Endothelial cell of umbilical vein (primary cell): ENCODE data around the gene NFATC2. TPM values are rescaled to one million over a fixed set of nuclear protein-coding genes. Genes with fewer than 3 reads are reported as not detected.

ENCODE experiments used
- BruUV-seq: library from RNA; stranded (reverse); fragments of 400-500 nt; replicated peaks from 2 replicates; lab custom pipeline; 2021; lab: Mats Ljungman, UMichigan
- CTCF ChIA-PET: fragments of 300-600, 350-600 bp; sonication (Branson Sonifier 250); formaldehyde crosslinking; loops from one replicate; lab custom pipeline; 2021; ENCODE audit warnings: antibody characterized with exemption, inconsistent platforms; lab: Charles Lee
- POLR2A ChIA-PET: fragments of 300-600, 350-600 bp; sonication (Branson Sonifier 250); formaldehyde crosslinking; loops from one replicate; lab custom pipeline; 2021; ENCODE audit warnings: antibody characterized with exemption, inconsistent platforms; lab: Charles Lee
- DNase-seq: peaks from one replicate; pipeline ENCODE4 v3.0.0-alpha.2; 2011; ENCODE audit warnings: low read depth, low spot score
- FAIRE-seq: peaks from 2 replicates; lab custom pipeline; 2011; peaks lifted over from hg19 to GRCh38; lab: Jason Lieb, UNC
- H2AFZ ChIP-seq: 2 replicates; pipeline ENCODE4 v1.6.0; 2012; ENCODE audit warnings: low read depth, low read length, control low read depth, inconsistent platforms
- H3K27ac ChIP-seq: 2 replicates; pipeline ENCODE4 v1.5.1; 2011; ENCODE audit warnings: low read depth, mild to moderate bottlenecking, control low read depth, low read length, moderate library complexity; ENCODE audit not compliant: insufficient read depth
- H3K27me3 ChIP-seq, 2 experiments: 2 replicates each; pipeline versions ENCODE4 v1.6.0 to v1.6.1; 2011; ENCODE audit warnings: low read length in 2 of 2, mixed read lengths in 1 of 2; ENCODE audit not compliant: control insufficient read depth in 2 of 2, insufficient read depth in 2 of 2
- H3K36me3 ChIP-seq, 2 experiments: 2 replicates in 1 of 2; 3 replicates in 1 of 2; pipeline ENCODE4 v1.5.1; 2011; ENCODE audit warnings: low read length in 2 of 2, mild to moderate bottlenecking in 1 of 2, moderate library complexity in 1 of 2; ENCODE audit not compliant: control insufficient read depth in 2 of 2, insufficient read depth in 2 of 2; ENCODE audit errors: extremely low read depth in 1 of 2
- H3K4me1 ChIP-seq: 3 replicates; pipeline ENCODE4 v1.5.1; 2011; ENCODE audit warnings: mild to moderate bottlenecking, low read length; ENCODE audit not compliant: control insufficient read depth, insufficient read depth; ENCODE audit errors: extremely low read depth
- H3K4me2 ChIP-seq: 2 replicates; pipeline ENCODE4 v1.6.1; 2011; ENCODE audit warnings: low read length, control low read depth, mixed read lengths; ENCODE audit not compliant: insufficient read depth
- H3K4me3 ChIP-seq, 3 experiments: fragments of 200-600 bp in 1 of 3; sonication (generic), shearing (Covaris generic) in 1 of 3; replicated peaks in 1 of 3; 2 replicates each; pipeline ENCODE4 v1.5.1; 2011 to 2016; ENCODE audit warnings: control low read depth in 3 of 3, low read length in 3 of 3, mild to moderate bottlenecking in 2 of 3, inconsistent platforms in 1 of 3, low read depth in 1 of 3, moderate library complexity in 1 of 3; ENCODE audit not compliant: insufficient read depth in 1 of 3
- H3K79me2 ChIP-seq: 2 replicates; pipeline ENCODE4 v1.6.0; 2012; ENCODE audit warnings: low read length, inconsistent platforms; ENCODE audit not compliant: control insufficient read depth, insufficient read depth
- H3K9ac ChIP-seq: replicated peaks from 2 replicates; pipeline ENCODE3; 2011; ENCODE audit warnings: low read length, control low read depth; ENCODE audit not compliant: insufficient read depth; ENCODE audit errors: extremely low read depth
- H3K9me1 ChIP-seq: replicated peaks from 3 replicates; pipeline ENCODE4 v1.6.0; 2011; ENCODE audit warnings: mild to moderate bottlenecking, low read length; ENCODE audit not compliant: control insufficient read depth, insufficient read depth; ENCODE audit errors: extremely low read depth
- H3K9me3 ChIP-seq: replicated peaks from 2 replicates; pipeline ENCODE4 v1.5.1; 2012; ENCODE audit warnings: low read length, inconsistent platforms; ENCODE audit not compliant: control insufficient read depth, insufficient read depth
- H4K20me1 ChIP-seq: replicated peaks from 2 replicates; pipeline ENCODE3; 2011; ENCODE audit warnings: mild to moderate bottlenecking, low read length; ENCODE audit not compliant: control insufficient read depth, insufficient read depth; ENCODE audit errors: extremely low read depth
- EZH2 ChIP-seq: IDR thresholded peaks from 2 replicates; pipeline ENCODE4 v1.6.1; 2012; ENCODE audit warnings: borderline replicate concordance, low read depth, mild to moderate bottlenecking, moderate library complexity, low read length, inconsistent platforms; ENCODE audit not compliant: severe bottlenecking
- FOS ChIP-seq: IDR thresholded peaks from 2 replicates; pipeline ENCODE4 v1.6.1; 2011; ENCODE audit warnings: mild to moderate bottlenecking, low read length, moderate library complexity, borderline replicate concordance; ENCODE audit not compliant: insufficient read depth
- GATA2 ChIP-seq: IDR thresholded peaks from 2 replicates; pipeline ENCODE4 v1.7.0; 2011; ENCODE audit warnings: low read depth, mild to moderate bottlenecking, moderate library complexity, mixed read lengths, low read length; ENCODE audit not compliant: insufficient read length, insufficient read depth
- JUN ChIP-seq: IDR thresholded peaks from 2 replicates; pipeline ENCODE4 v1.6.1; 2011; ENCODE audit warnings: borderline replicate concordance, low read depth; ENCODE audit not compliant: insufficient read length, insufficient read depth
- MYC ChIP-seq: IDR thresholded peaks from one replicate; pipeline ENCODE4 v1.6.1; 2011; ENCODE audit warnings: mild to moderate bottlenecking, low read depth, low read length
- POLR2A ChIP-seq: IDR thresholded peaks from 2 replicates; pipeline ENCODE4 v1.6.1; 2012; ENCODE audit warnings: low read depth, mild to moderate bottlenecking, control low read depth, low read length
- POLR2AphosphoS5 ChIP-seq: IDR thresholded peaks from 2 replicates; pipeline ENCODE4 v1.6.1; 2012; ENCODE audit warnings: low read depth, mild to moderate bottlenecking, control low read depth, low read length, moderate library complexity; ENCODE audit not compliant: insufficient read depth
- dilution Hi-C: fragments of 300-500 bp; cut with MboI; formaldehyde crosslinking; loops from one replicate; pipeline ENCODE4 v1.15.0; 2019; ENCODE audit warnings: low sequenced_read_pairs; ENCODE audit not compliant: extremely low pct_ligation_motif_present
- intact Hi-C: fragments of 100-400 bp; cut with micrococcal nuclease; formaldehyde crosslinking; loops from one replicate; pipeline ENCODE4 v1.10.0; 2022
- polyA plus RNA-seq, 4 experiments: library from polyadenylated mRNA; depleted of rRNA in 3 of 4; stranded (reverse) in 3 of 4; unstranded in 1 of 4; fragments of >200 nt; gene quantifications; 2 replicates each; pipeline versions ENCODE4 v1.2.1 to v1.2.3, GENCODE V29; 2011 to 2012; ENCODE audit warnings: missing spikeins in 1 of 4
- total RNA-seq: library from RNA; stranded (reverse); gene quantifications from 2 replicates; pipeline ENCODE4 v1.2.3, GENCODE V29; 2021
- TF ChIP-seq, protein P1 (sequence below), 2 donors: IDR thresholded peaks; 1 replicate in 1 of 2; 2 replicates in 1 of 2; pipeline ENCODE4 v1.5.1; 2011; ENCODE audit warnings: low read length in 2 of 2, mild to moderate bottlenecking in 2 of 2, moderate library complexity in 2 of 2, control low read depth in 1 of 2, inconsistent platforms in 1 of 2, low read depth in 1 of 2; ENCODE audit not compliant: insufficient read depth in 1 of 2; ENCODE audit errors: extremely low read depth in 1 of 2
- TF ChIP-seq, protein P2 (sequence below): IDR thresholded peaks from 2 replicates; pipeline ENCODE4 v1.6.1; 2011; ENCODE audit not compliant: insufficient read depth, insufficient read length

NFATC2 gene
- total and polyA plus RNA-seq, 2 donors (not counting 3 experiments of a cell fraction or from before 2014, with no cell fraction given): 3.1 to 13.0 TPM

DNA sequence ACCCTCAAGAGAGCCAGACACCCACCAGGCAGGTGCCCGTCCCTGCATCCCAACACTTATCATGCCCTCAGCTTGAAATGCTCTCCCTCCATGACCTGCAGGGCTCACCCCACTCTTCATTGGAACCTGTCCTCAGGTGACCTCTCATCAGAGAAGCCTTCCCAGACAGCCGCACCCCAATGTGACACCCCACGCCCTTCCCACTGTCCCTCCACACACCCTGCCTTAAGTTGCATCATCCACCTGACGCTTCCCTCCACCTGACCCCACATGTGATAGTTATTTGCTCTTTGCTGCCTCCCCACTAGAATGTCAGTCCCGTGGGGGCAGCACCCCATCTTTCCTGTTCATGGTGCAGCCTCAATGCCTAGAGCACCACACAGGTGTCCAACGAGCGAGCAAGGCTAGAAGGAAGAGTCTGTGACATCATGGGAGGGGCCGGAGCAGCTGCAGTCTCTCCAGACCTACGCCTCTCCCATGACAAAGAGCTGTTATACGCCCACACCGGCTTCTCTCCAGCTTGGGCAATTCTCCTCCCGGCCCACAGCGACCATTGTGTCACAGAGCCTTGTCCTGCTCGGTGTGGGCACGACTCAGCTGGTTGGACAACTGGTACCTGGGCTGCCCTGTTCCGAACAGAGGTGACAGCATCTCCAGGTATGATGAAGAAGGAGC is 58.2 kb downstream of the NFATC2 start:
- no TSS peak for BruUV-seq

More for the DNA sequence above, 58.2 kb downstream of the NFATC2 start:
- Histone ChIP-seq H3K9ac (no peak overlapping the region), H2AFZ (no peak overlapping the region), H3K4me2 (no peak overlapping the region), H3K4me1 (peaks cover 7% of the 10 kb centered on the region), H3K9me3 (no peaks in the 10 kb centered on the region), H3K36me3 (peaks cover 0 to 2% of the 10 kb centered on the region in 2 experiments), H4K20me1 (no peaks in the 10 kb centered on the region), H3K79me2 (no peaks in the 10 kb centered on the region), H3K4me3 (no peak overlapping the region), H3K27ac (no peak overlapping the region), H3K27me3 (no peaks in the 10 kb centered on the region), H3K9me1 (no peaks in the 10 kb centered on the region)
- ChIA-PET CTCF (no interaction called here), POLR2A (no interaction called here)
- dilution Hi-C loops: no loop called here
- FAIRE-seq (no peak), DNase-seq (no peak)
- TF ChIP-seq, protein P1, sequence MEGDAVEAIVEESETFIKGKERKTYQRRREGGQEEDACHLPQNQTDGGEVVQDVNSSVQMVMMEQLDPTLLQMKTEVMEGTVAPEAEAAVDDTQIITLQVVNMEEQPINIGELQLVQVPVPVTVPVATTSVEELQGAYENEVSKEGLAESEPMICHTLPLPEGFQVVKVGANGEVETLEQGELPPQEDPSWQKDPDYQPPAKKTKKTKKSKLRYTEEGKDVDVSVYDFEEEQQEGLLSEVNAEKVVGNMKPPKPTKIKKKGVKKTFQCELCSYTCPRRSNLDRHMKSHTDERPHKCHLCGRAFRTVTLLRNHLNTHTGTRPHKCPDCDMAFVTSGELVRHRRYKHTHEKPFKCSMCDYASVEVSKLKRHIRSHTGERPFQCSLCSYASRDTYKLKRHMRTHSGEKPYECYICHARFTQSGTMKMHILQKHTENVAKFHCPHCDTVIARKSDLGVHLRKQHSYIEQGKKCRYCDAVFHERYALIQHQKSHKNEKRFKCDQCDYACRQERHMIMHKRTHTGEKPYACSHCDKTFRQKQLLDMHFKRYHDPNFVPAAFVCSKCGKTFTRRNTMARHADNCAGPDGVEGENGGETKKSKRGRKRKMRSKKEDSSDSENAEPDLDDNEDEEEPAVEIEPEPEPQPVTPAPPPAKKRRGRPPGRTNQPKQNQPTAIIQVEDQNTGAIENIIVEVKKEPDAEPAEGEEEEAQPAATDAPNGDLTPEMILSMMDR (IDR thresholded peaks at IDR 0.05; ENCODE audit: extremely low read depth in 1 of 2, insufficient read depth in 1 of 2, low read depth in 1 of 2, low read length in 2 of 2): no peak
- no peak for TF ChIP-seq POLR2AphosphoS5
- TF ChIP-seq POLR2A: no peak
- TF ChIP-seq FOS: no peak
- no peak for TF ChIP-seq JUN
- TF ChIP-seq GATA2: no peak
- TF ChIP-seq MYC: no peak
- TF ChIP-seq EZH2: no peak
- TF ChIP-seq, protein P2, sequence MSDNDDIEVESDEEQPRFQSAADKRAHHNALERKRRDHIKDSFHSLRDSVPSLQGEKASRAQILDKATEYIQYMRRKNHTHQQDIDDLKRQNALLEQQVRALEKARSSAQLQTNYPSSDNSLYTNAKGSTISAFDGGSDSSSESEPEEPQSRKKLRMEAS: no peak
- intact Hi-C loops: no loop called here
